ENCODE results near the gene PSMG4. TPM values are rescaled to one million over a fixed set of nuclear protein-coding genes. Genes with fewer than 3 reads are reported as not detected.
"Not testable (repeated sequence)": the region's sequence is repeated elsewhere in the genome, so short reads cannot be mapped to it uniquely, and the experiment has no call there.

The PSMG4 gene
- total and polyA plus RNA-seq, 9 of the 15 experiments (the other 6 are each of a cell fraction or from before 2014, with no cell fraction given), result 12.9 to 185 (median 52.0) TPM

- peak; percentile 19 to 47 for TF ChIP-seq E2F6 (IDR thresholded peaks at IDR 0.05; ENCODE audit: borderline replicate concordance in 1 of 2, extremely low read depth in 1 of 2, insufficient read depth in 1 of 2, insufficient read length in 1 of 2, low read depth in 1 of 2, low read length in 1 of 2, poor library complexity in 1 of 2, severe bottlenecking in 1 of 2)
Measured at GRCh38 chr6:3240595-3240994, 18.2 kb upstream of the PSMG4 start (continued).

GRCh38 chr6:3241745-3242144, 17.0 kb upstream of the PSMG4 start:
- CTCF ChIA-PET (ENCODE audit: low intra/inter-chr PET ratio); POLR2A ChIA-PET; FAIRE-seq; in situ Hi-C loops (cut with MboI); H4K20me1 ChIP-seq (replicated peaks; ENCODE audit: control insufficient read depth, insufficient read depth, low read length); H3K79me2 ChIP-seq (ENCODE audit: control insufficient read depth, insufficient read depth, low read length); H3K9me3 ChIP-seq (replicated peaks; ENCODE audit: control insufficient read depth, insufficient read depth, low read depth, low read length); intact Hi-C loops (cut with micrococcal nuclease); H3K36me3 ChIP-seq (ENCODE audit: control insufficient read depth, insufficient read depth, low read length); H3K9me1 ChIP-seq (ENCODE audit: control insufficient read depth, insufficient read depth, low read length); BruUV-seq (replicated peaks); H3K9ac ChIP-seq (ENCODE audit: insufficient read depth in 1 of 2, low read depth in 2 of 2, low read length in 2 of 2); H3K4me3 ChIP-seq; ATAC-seq; H3K4me1 ChIP-seq (replicated peaks in 1 of 2; ENCODE audit: control insufficient read depth in 2 of 2, insufficient read depth in 2 of 2, low read length in 2 of 2); H3K4me2 ChIP-seq (ENCODE audit: insufficient read depth, low read length); H2AFZ ChIP-seq (ENCODE audit: low read depth, low read length); DNase-seq (ENCODE audit: extremely low read depth in 1 of 4, low spot score in 3 of 4); H3K27ac ChIP-seq (ENCODE audit: extremely low read depth, low read depth, low read length): not testable (repeated sequence)
- TF ChIP-seq BCOR (IDR thresholded peaks at IDR 0.05) (peak; percentile 22; the same call in 1 of the 2 replicates), ZNF146 (CRISPR knock-in tag; IDR thresholded peaks at IDR 0.05; ENCODE audit: unreplicated experiment) (peak; percentile 91), RBM25 (IDR thresholded peaks at IDR 0.05; ENCODE audit: low read depth, low read length, severe bottlenecking) (peak; percentile 29)
- H3K27me3 ChIP-seq (ENCODE audit: control insufficient read depth in 2 of 2, insufficient read depth in 2 of 2, low read length in 2 of 2), result peaks cover 0 to 19% of the 10 kb centered on the region in 2 experiments; a peak in 2 of 5 replicates
- WGBS (ENCODE audit: insufficient coverage, low coverage, missing lambda C conversion rate), result 35% methylated on average over 4 of the region's 4 CpGs
